MG63 (cell line): ENCODE data around the gene PLPP3. TPM values are rescaled to one million over a fixed set of nuclear protein-coding genes. Genes with fewer than 3 reads are reported as not detected.

Experiments used
- DNase-seq: peaks from one replicate; pipeline ENCODE4 v3.0.0-alpha.2; 2020
- H3K27me3 ChIP-seq: fragments of 250-450 bp; sonication (Bioruptor Pico); 2 replicates; pipeline ENCODE4 v1.5.1; 2020; ENCODE audit warnings: mild to moderate bottlenecking, moderate library complexity
- H3K36me3 ChIP-seq: fragments of 250-450 bp; sonication (Bioruptor Pico); 2 replicates; pipeline ENCODE4 v1.5.1; 2020; ENCODE audit warnings: mild to moderate bottlenecking, moderate library complexity
- H3K4me3 ChIP-seq: fragments of 250-450 bp; sonication (Bioruptor Pico); 2 replicates; pipeline ENCODE4 v1.5.1; 2020; ENCODE audit warnings: mild to moderate bottlenecking, moderate library complexity
- H3K9me3 ChIP-seq: fragments of 250-450 bp; sonication (Bioruptor Pico); 2 replicates; pipeline ENCODE4 v1.5.1; 2020; ENCODE audit warnings: mild to moderate bottlenecking, moderate library complexity
- total RNA-seq: library from RNA; depleted of rRNA; stranded (reverse); fragments of >200 nt; shearing (Covaris generic); gene quantifications from 2 replicates; pipeline ENCODE4 v1.2.3, GENCODE V29; 2014; ENCODE audit warnings: low replicate concordance

PLPP3 gene
- total RNA-seq, 1 experiment from 2014 or later, result 24.3 TPM

DNA sequence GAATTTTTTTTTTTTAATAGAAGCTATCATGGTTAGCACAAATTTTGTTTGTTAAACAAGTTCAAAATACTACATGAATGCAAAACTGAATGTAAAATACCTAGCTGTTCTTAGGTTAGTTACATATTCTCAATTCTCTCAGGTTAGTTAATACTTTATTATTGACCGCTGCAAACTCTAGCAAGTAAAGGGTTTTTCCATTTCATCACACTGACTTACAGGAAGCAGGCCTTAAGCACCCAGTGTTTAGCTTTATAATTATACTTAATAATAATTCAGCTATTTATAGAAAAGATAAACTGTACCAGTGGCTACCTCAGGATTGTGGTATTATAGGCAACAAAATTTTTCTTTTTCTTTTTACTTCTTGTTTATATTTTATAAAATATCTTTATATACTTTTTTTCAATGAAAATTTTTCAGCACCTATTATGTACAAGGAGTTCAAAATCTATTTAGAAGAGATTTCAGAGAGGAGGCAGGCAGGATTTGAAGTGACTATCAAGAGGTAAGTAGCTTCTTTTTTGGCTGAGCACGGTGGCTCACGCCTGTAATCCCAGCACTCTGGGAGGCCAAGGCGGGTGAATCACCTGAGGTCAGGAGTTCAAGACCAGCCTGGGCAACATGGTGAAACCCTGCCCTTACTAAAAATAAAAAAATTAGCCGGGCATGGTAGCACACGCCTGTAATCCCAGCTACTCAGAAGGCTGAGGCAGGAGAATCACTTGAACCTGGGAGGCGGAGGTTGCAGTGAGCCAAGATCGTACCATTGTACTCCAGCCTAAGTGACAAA is 17.9 kb downstream of the PLPP3 start:
- H3K36me3 ChIP-seq, result peaks cover under 1% of the 10 kb centered on the region; the same call in 1 of the 2 replicates
- no peaks in the 10 kb centered on the region for H3K9me3 ChIP-seq

GRCh38 chr1:56557746-56558145 is 21.6 kb downstream of the PLPP3 start:
- Histone ChIP-seq H3K36me3 (no peaks in the 10 kb centered on the region; the same call in 1 of the 2 replicates), H3K4me3 (no peak overlapping the region), H3K27me3 (no peaks in the 10 kb centered on the region), H3K9me3 (no peaks in the 10 kb centered on the region)
- DNase-seq, result no peak

More for the DNA sequence above, 17.9 kb downstream of the PLPP3 start:
- DNase-seq, result peak; percentile 33
- no peaks in the 10 kb centered on the region for H3K27me3 ChIP-seq
- no peak overlapping the region for H3K4me3 ChIP-seq

GRCh38 chr1:56555448-56555847 is 23.9 kb downstream of the PLPP3 start:
- no peak overlapping the region for H3K4me3 ChIP-seq
- no peaks in the 10 kb centered on the region for H3K27me3 ChIP-seq
- no peaks in the 10 kb centered on the region for H3K9me3 ChIP-seq
- H3K36me3 ChIP-seq, result no peaks in the 10 kb centered on the region; the same call in 1 of the 2 replicates
- no peak for DNase-seq

DNA sequence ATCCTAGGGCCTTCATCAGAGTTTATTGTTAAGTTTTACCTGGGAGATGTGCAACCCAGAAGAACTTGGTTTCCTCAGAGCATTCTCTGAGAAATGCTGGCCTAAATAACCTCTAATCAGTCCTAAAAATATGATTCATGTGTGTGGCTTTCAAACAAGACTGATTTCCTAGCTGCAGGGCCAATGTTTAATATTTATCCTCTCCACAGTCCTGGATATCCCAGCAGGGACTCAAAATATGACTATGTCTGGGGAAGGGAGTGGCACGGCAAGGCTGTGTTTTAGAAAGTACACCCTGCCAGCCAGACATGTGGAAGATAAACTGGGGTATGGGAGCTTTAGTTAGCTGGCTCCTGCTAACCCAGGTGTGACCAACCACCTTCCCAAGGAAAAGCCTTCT is 26.3 kb downstream of the PLPP3 start:
- Histone ChIP-seq H3K4me3 (no peak overlapping the region), H3K27me3 (no peaks in the 10 kb centered on the region)
- peak; percentile 28 for DNase-seq

DNA sequence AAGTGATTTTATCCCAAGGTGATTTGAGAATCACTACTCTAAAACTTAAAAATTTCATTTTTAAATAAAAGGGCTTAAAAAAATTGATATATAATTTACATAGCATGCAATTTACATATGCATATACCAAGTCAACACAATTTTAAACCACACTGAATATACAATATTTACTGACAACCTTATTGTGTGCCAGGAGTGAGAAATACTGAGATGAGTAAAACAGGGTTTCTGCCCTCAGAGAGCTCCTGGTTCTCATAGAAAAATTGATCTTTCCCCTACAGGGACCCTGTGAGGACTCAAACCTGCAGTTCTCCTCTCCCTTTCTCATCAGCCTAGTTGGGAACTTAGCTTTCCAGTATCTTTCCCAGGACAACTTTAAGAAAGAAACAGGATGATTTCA is 27.0 kb downstream of the PLPP3 start:
- Histone ChIP-seq H3K36me3 (peaks cover 7% of the 10 kb centered on the region; the same call in 1 of the 2 replicates), H3K27me3 (no peaks in the 10 kb centered on the region), H3K4me3 (no peak overlapping the region), H3K9me3 (no peaks in the 10 kb centered on the region)
- DNase-seq, result no peak

More for the DNA sequence above, 26.3 kb downstream of the PLPP3 start:
- Histone ChIP-seq H3K9me3 (no peaks in the 10 kb centered on the region), H3K36me3 (peaks cover 7% of the 10 kb centered on the region; the same call in 1 of the 2 replicates)

GRCh38 chr1:56551691-56552090 is 27.7 kb downstream of the PLPP3 start:
- no peak for DNase-seq
- Histone ChIP-seq H3K27me3 (no peaks in the 10 kb centered on the region), H3K4me3 (no peak overlapping the region), H3K9me3 (no peaks in the 10 kb centered on the region), H3K36me3 (peaks cover 7% of the 10 kb centered on the region; the same call in 1 of the 2 replicates)

DNA sequence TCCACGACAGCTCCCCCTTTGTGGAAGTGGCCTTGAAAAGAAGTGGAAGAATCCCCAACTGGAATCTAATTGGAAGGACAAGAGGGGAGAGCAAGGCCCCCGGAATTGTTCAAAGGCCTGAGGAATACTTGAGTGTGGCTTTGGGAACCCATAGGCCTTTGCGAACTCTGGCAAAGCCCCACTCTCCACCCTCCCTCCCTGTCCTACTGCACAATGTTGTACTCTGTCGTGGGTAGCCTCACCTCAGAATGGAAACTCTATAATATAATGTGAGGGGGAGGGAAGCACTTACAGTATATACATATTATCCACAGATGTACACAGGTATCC is 28.5 kb downstream of the PLPP3 start:
- DNase-seq, result no peak
- Histone ChIP-seq H3K9me3 (no peaks in the 10 kb centered on the region), H3K27me3 (no peaks in the 10 kb centered on the region)

GRCh38 chr1:56550138-56550858 is 29.1 kb downstream of the PLPP3 start:
- H3K27me3 ChIP-seq, result no peaks in the 10 kb centered on the region
- H3K9me3 ChIP-seq, result no peaks in the 10 kb centered on the region
- peak; percentile 26 for DNase-seq
- H3K36me3 ChIP-seq, result peaks cover 7% of the 10 kb centered on the region; the same call in 1 of the 2 replicates
- H3K4me3 ChIP-seq, result no peak overlapping the region

More for the DNA sequence above, 28.5 kb downstream of the PLPP3 start:
- Histone ChIP-seq H3K36me3 (peaks cover 7% of the 10 kb centered on the region; the same call in 1 of the 2 replicates), H3K4me3 (no peak overlapping the region)

- Histone ChIP-seq H3K4me3 (no peak overlapping the region), H3K36me3 (peaks cover 7% of the 10 kb centered on the region; the same call in 1 of the 2 replicates), H3K9me3 (no peaks in the 10 kb centered on the region), H3K27me3 (no peaks in the 10 kb centered on the region)
- peak; percentile 48 for DNase-seq
Measured at GRCh38 chr1:56548571-56548970, 30.8 kb downstream of the PLPP3 start.

GRCh38 chr1:56547977-56548376 is 31.4 kb downstream of the PLPP3 start:
- no peak for DNase-seq
- peaks cover 7% of the 10 kb centered on the region; the same call in 1 of the 2 replicates for H3K36me3 ChIP-seq
- no peaks in the 10 kb centered on the region for H3K27me3 ChIP-seq
- no peak overlapping the region for H3K4me3 ChIP-seq
- H3K9me3 ChIP-seq, result no peaks in the 10 kb centered on the region

GRCh38 chr1:56547473-56547872 is 31.9 kb downstream of the PLPP3 start:
- Histone ChIP-seq H3K9me3 (no peaks in the 10 kb centered on the region), H3K4me3 (no peak overlapping the region), H3K36me3 (peaks cover 7% of the 10 kb centered on the region; the same call in 1 of the 2 replicates), H3K27me3 (no peaks in the 10 kb centered on the region)
- no peak for DNase-seq

- Histone ChIP-seq H3K27me3 (no peaks in the 10 kb centered on the region), H3K36me3 (peaks cover 7% of the 10 kb centered on the region), H3K9me3 (no peaks in the 10 kb centered on the region), H3K4me3 (no peak overlapping the region)
- no peak for DNase-seq
Measured at GRCh38 chr1:56545711-56546110, 33.7 kb downstream of the PLPP3 start.

DNA sequence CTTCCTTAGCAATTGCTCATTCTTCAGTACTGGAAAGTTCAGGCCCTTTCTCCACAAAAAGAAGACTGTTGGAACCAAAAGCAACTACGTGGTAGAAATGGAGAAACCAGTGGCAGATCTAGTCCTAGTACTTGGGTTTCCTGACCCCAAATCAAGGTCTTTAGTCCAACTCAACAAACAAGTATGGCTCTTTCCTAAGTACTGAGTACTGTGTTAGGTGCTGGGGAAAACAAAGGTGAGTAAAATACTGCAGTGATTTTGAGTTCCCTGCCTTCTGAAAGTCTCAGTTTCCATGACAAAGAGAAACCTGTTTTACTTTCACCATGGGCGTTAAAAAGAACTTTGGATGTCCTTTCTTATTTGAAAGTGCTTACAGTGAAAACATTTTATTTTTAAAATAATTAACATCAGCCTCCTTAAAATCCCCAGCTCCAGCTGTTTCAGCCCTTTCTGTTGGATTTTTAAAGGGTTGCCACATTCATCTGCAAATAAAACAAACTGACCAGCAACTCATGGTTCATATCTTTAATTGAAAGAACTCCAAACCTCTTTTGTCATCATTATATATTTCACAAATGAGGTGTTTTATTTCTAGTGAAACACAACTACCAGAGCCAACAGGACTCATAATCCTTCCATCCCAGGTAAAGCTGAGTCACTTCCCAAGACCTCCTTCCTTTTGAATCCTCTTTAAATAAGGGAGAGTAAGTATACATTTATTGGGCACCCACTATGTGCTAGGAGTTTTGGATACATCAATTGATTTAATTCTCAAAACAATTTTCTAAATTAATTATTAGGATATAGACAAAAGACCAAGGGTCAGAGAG is 35.4 kb downstream of the PLPP3 start:
- H3K27me3 ChIP-seq, result no peaks in the 10 kb centered on the region
- peaks cover 4% of the 10 kb centered on the region for H3K36me3 ChIP-seq
- DNase-seq, result no peak
- H3K9me3 ChIP-seq, result no peaks in the 10 kb centered on the region; the same call in 1 of the 2 replicates
- H3K4me3 ChIP-seq, result no peak overlapping the region

- Histone ChIP-seq H3K27me3 (no peaks in the 10 kb centered on the region), H3K4me3 (no peak overlapping the region), H3K9me3 (no peaks in the 10 kb centered on the region; the same call in 1 of the 2 replicates), H3K36me3 (peaks cover 4% of the 10 kb centered on the region)
- no peak for DNase-seq
Measured at GRCh38 chr1:56542651-56543050, 36.7 kb downstream of the PLPP3 start.

GRCh38 chr1:56541408-56541807 is 38.0 kb downstream of the PLPP3 start:
- no peak overlapping the region for H3K4me3 ChIP-seq
- no peak for DNase-seq
- no peaks in the 10 kb centered on the region for H3K27me3 ChIP-seq
- H3K36me3 ChIP-seq, result peaks cover 9% of the 10 kb centered on the region
- no peaks in the 10 kb centered on the region; the same call in 1 of the 2 replicates for H3K9me3 ChIP-seq

GRCh38 chr1:56540467-56540866 is 38.9 kb downstream of the PLPP3 start:
- DNase-seq, result no peak
- Histone ChIP-seq H3K36me3 (peaks cover 18% of the 10 kb centered on the region), H3K4me3 (no peak overlapping the region), H3K9me3 (no peaks in the 10 kb centered on the region; the same call in 1 of the 2 replicates), H3K27me3 (no peaks in the 10 kb centered on the region)
